ENCODE results near the gene FOXA3. TPM values are rescaled to one million over a fixed set of nuclear protein-coding genes. Genes with fewer than 3 reads are reported as not detected.

FOXA3 gene
- total RNA-seq, 2 experiments from 2014 or later: not detected

Other genes with a start within 250 kb of the FOXA3 start
- gene EML2, start 224.9 kb upstream of the FOXA3 start, total RNA-seq: 10 to 100 TPM; 80.7 to 87.3 TPM
- 1 to 10 TPM; 1.3 to 1.4 TPM for gene GIPR, start 196.1 kb upstream of the FOXA3 start, total RNA-seq
- 100 to 1,000 TPM; 485 to 566 TPM for gene SNRPD2, start 172.4 kb upstream of the FOXA3 start, total RNA-seq
- 1 to 10 TPM; 6.1 to 7.3 TPM for gene QPCTL, start 171.7 kb upstream of the FOXA3 start, total RNA-seq
- gene FBXO46, start 133.4 kb upstream of the FOXA3 start, total RNA-seq: 10 to 100 TPM; 38.5 to 40.0 TPM
- gene MEIOSIN, start 130.9 kb upstream of the FOXA3 start, total RNA-seq: not detected
- under 1 TPM; 0.64 to 0.85 TPM for gene SIX5, start 95.1 kb upstream of the FOXA3 start, total RNA-seq
- gene DMPK, start 81.8 kb upstream of the FOXA3 start, total RNA-seq: 10 to 100 TPM; 24.1 to 24.4 TPM
- gene DMWD, start 71.5 kb upstream of the FOXA3 start, total RNA-seq: 10 to 100 TPM; 35.0 to 37.8 TPM
- under 1 TPM; 0.42 to 0.57 TPM for gene RSPH6A, start 49.0 kb upstream of the FOXA3 start, total RNA-seq
- gene SYMPK, start 1.2 kb upstream of the FOXA3 start, total RNA-seq: 10 to 100 TPM; 91.0 to 98.0 TPM
- gene IRF2BP1, start 21.8 kb downstream of the FOXA3 start, total RNA-seq: 10 to 100 TPM; 17.5 to 19.1 TPM
- gene MYPOP, start 38.3 kb downstream of the FOXA3 start, total RNA-seq: 10 to 100 TPM in 1 of 2 experiments, 1 to 10 TPM in 1; 9.7 to 11.4 TPM
- not detected for gene NANOS2, start 50.5 kb downstream of the FOXA3 start, total RNA-seq
- under 1 TPM; 0.04 to 0.10 TPM for gene NOVA2, start 109.5 kb downstream of the FOXA3 start, total RNA-seq
- gene CCDC61, start 131.1 kb downstream of the FOXA3 start, total RNA-seq: 10 to 100 TPM; 26.5 to 27.0 TPM
- not detected for gene PGLYRP1, start 158.7 kb downstream of the FOXA3 start, total RNA-seq
- gene IGFL4, start 176.7 kb downstream of the FOXA3 start, total RNA-seq: not detected